GM19467 (cell line): ENCODE measurements around the gene INSYN1.
"Not testable (repeated sequence)": the region's sequence is repeated elsewhere in the genome, so short reads cannot be mapped to it uniquely, and the experiment has no call there.

ENCODE experiments used
- ATAC-seq: cut with Tn5 transposase; IDR thresholded peaks from one replicate; pipeline ENCODE4 v1.9.1; 2021; ENCODE audit warnings: mild to moderate bottlenecking, moderate library complexity; ENCODE audit not compliant: unreplicated experiment

The INSYN1 gene

GRCh38 chr15:73753250-73754130 is at the start of gene INSYN1:
Gene INSYN1, minus strand, starts transcription at chr15:73753351. Its CDS starts 2,221 bp downstream, at chr15:73751130.
- no peak for ATAC-seq

- ATAC-seq, result no peak
Observed at GRCh38 chr15:73802431-73803041, 49.4 kb upstream of the INSYN1 start.

- no peak for ATAC-seq
Observed at GRCh38 chr15:73800662-73801345, 47.7 kb upstream of the INSYN1 start.

- ATAC-seq, result no peak
Observed at GRCh38 chr15:73799466-73799865, 46.3 kb upstream of the INSYN1 start.

- no peak for ATAC-seq
Observed at GRCh38 chr15:73797366-73798158, 44.4 kb upstream of the INSYN1 start.

GRCh38 chr15:73796331-73796831 is 43.2 kb upstream of the INSYN1 start:
- no peak for ATAC-seq

GRCh38 chr15:73794443-73795133 is 41.4 kb upstream of the INSYN1 start:
- ATAC-seq, result no peak

- ATAC-seq, result not testable (repeated sequence)
Observed at GRCh38 chr15:73792899-73793541, 39.9 kb upstream of the INSYN1 start.

GRCh38 chr15:73792415-73792814 is 39.3 kb upstream of the INSYN1 start:
- ATAC-seq, result no peak

- ATAC-seq, result no peak
Observed at GRCh38 chr15:73789521-73790240, 36.5 kb upstream of the INSYN1 start.

GRCh38 chr15:73787621-73788020 is 34.5 kb upstream of the INSYN1 start:
- ATAC-seq, result no peak

GRCh38 chr15:73786538-73786937 is 33.4 kb upstream of the INSYN1 start:
- no peak for ATAC-seq

GRCh38 chr15:73785256-73786014 is 32.3 kb upstream of the INSYN1 start:
- ATAC-seq, result not testable (repeated sequence)

GRCh38 chr15:73784291-73784690 is 31.1 kb upstream of the INSYN1 start:
- ATAC-seq, result no peak

- ATAC-seq, result no peak
Observed at GRCh38 chr15:73782344-73782959, 29.3 kb upstream of the INSYN1 start.

GRCh38 chr15:73781038-73781925 is 28.1 kb upstream of the INSYN1 start:
- ATAC-seq, result no peak

GRCh38 chr15:73779974-73780373 is 26.8 kb upstream of the INSYN1 start:
- ATAC-seq, result no peak
